NCI-H1105 (cell line): Measurements from ENCODE around the gene MKRN3.
"Not testable (repeated sequence)": the region's sequence is repeated elsewhere in the genome, so short reads cannot be mapped to it uniquely, and the experiment has no call there.

Source experiments
- DNase-seq: peaks from one replicate; lab custom pipeline; 2025; lab: John Stamatoyannopoulos, UW

MKRN3 gene

GRCh38 chr15:23589012-23589411 lies 23.5 kb downstream of the MKRN3 start:
- no peak for DNase-seq

GRCh38 chr15:23594252-23594770 lies 28.8 kb downstream of the MKRN3 start:
- DNase-seq = no peak

- DNase-seq = no peak
Measured at GRCh38 chr15:23595368-23595767, 29.9 kb downstream of the MKRN3 start.

GRCh38 chr15:23596736-23597135 lies 31.3 kb downstream of the MKRN3 start:
- DNase-seq = no peak

DNA sequence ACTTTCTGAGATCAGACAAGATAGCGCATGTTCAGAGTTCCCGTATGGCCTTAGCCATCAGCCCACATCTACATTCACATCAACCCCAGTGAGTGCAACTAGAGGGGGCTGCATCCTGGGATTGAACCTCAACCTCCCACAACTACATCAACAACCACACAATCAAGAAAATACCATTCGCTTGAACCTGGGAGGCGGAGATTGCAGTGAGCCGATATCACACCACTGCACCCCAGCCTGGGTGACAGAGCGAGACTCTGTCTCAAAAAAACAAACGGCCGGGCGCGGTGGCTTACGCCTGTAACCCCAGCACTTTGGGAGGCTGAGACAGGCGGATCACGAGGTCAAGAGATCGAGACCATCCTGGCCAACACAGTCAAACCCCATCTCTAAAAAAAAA lies 31.8 kb downstream of the MKRN3 start:
- DNase-seq = not testable (repeated sequence)

DNA sequence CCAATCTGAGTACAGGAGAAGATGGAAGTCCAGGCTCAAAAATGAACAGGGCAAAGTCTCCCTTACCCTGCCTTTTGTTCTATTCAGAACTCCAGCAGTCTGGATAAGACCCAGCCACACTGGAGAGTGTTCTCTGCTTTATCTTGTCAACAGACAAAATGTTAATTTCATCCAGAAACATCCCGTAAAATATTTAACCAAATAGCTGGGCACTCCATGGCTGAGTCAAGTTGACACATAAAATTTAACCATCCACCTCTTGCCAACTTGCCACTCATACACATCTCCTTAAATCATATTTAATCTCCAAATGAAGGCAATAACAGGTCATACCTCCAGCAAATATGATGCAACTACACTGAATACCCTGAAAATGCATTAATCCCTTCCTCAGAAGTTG lies 33.6 kb downstream of the MKRN3 start:
- DNase-seq = no peak

GRCh38 chr15:23602124-23602523 lies 36.6 kb downstream of the MKRN3 start:
- no peak for DNase-seq

- no peak for DNase-seq
Measured at GRCh38 chr15:23606226-23606625, 40.8 kb downstream of the MKRN3 start.

DNA sequence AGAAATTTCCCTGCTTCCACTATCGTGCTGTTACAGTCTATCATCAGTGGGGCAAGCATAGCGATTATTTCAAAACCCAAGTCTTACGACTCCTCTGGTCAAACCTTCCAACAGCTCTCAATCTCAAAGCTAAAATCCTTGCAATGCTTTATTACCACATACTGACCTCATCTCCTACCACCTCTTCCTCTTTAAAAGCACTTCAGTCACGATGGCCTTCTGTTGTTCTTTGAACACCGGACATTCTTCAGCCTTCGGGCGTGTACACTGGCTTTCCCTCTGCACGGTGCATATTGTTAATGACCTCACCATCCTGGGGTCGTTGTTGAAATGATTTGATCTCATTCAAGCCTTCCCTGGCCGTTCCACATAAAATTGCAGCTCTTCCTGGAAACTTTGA lies 51.1 kb downstream of the MKRN3 start:
- DNase-seq = no peak
